CD4-positive, CD25-positive, alpha-beta regulatory T cell (primary cell): ENCODE measurements around the gene MAGEA4. TPM values are rescaled to one million over a fixed set of nuclear protein-coding genes. Genes with fewer than 3 reads are reported as not detected.

Experiments used
- ATAC-seq, 2 donors: fragments of 150-1000 bp; cut with Tn5 transposase; one replicate each; pipeline ENCODE4 v1.10.0; 2021; ENCODE audit warnings: low read depth in 2 of 2, moderate number of reproducible peaks in 2 of 2, moderate library complexity in 1 of 2
- DNase-seq, 3 donors: peaks; one replicate each; pipeline versions ENCODE4 v3.0.0 to v3.0.0-alpha.2; 2012 to 2022; ENCODE audit warnings: mixed read lengths in 1 of 3
- H3K27ac ChIP-seq: one replicate; pipeline ENCODE4 v1.7.0; 2013; ENCODE audit warnings: mild to moderate bottlenecking, low read length; ENCODE audit not compliant: insufficient read depth, poor library complexity, severe bottlenecking
- H3K27me3 ChIP-seq: one replicate; pipeline ENCODE4 v1.7.0; 2013; ENCODE audit warnings: low read length; ENCODE audit not compliant: control insufficient read depth, insufficient read depth
- H3K36me3 ChIP-seq: one replicate; pipeline ENCODE4 v1.7.0; 2013; ENCODE audit warnings: mild to moderate bottlenecking, low read length, moderate library complexity; ENCODE audit not compliant: control insufficient read depth, insufficient read depth
- H3K4me1 ChIP-seq: 2 replicates; pipeline ENCODE4 v1.7.0; 2013; ENCODE audit warnings: mild to moderate bottlenecking, low read length; ENCODE audit not compliant: insufficient read depth, control insufficient read depth, poor library complexity, severe bottlenecking
- H3K4me3 ChIP-seq: one replicate; pipeline ENCODE4 v1.7.0; 2013; ENCODE audit warnings: low read depth, mild to moderate bottlenecking, low read length, moderate library complexity
- H3K9me3 ChIP-seq, 2 experiments: 1 replicate in 1 of 2; 2 replicates in 1 of 2; pipeline ENCODE4 v1.7.0; 2013; ENCODE audit warnings: low read length in 2 of 2, mild to moderate bottlenecking in 1 of 2, moderate library complexity in 1 of 2; ENCODE audit not compliant: control insufficient read depth in 2 of 2
- H3K27ac Mint-ChIP-seq, 3 donors: one replicate each; pipeline ENCODE4 v1.8.0; 2020 to 2022; ENCODE audit warnings: mild to moderate bottlenecking in 3 of 3, mixed read lengths in 3 of 3, moderate library complexity in 2 of 3
- H3K27me3 Mint-ChIP-seq: one replicate; pipeline ENCODE4 v1.8.0; 2022; ENCODE audit warnings: mild to moderate bottlenecking, mixed read lengths
- H3K36me3 Mint-ChIP-seq: one replicate; pipeline ENCODE4 v1.8.0; 2020; ENCODE audit warnings: mixed read lengths
- H3K4me1 Mint-ChIP-seq, 4 donors: one replicate each; pipeline ENCODE4 v1.8.0; 2020 to 2022; ENCODE audit warnings: mixed read lengths in 4 of 4, mild to moderate bottlenecking in 1 of 4
- H3K4me3 Mint-ChIP-seq, 4 donors: one replicate each; pipeline ENCODE4 v1.8.0; 2020 to 2022; ENCODE audit warnings: mild to moderate bottlenecking in 4 of 4, mixed read lengths in 4 of 4, moderate library complexity in 3 of 4
- H3K9me3 Mint-ChIP-seq, 7 donors: one replicate each; pipeline ENCODE4 v1.8.0; 2020 to 2022; ENCODE audit warnings: mixed read lengths in 7 of 7, mild to moderate bottlenecking in 3 of 7, moderate library complexity in 2 of 7
- polyA plus RNA-seq, 4 donors: library from polyadenylated mRNA; unstranded; fragments of 300-500 nt; fragmentation: Illumina TruSeq; gene quantifications; one replicate each; pipeline ENCODE4 v1.2.3, GENCODE V29; 2021
- total RNA-seq: library from RNA; stranded (reverse); gene quantifications from one replicate; pipeline ENCODE4 v1.2.3, GENCODE V29; 2022

MAGEA4 gene
- total RNA-seq (not detected), polyA plus RNA-seq (not detected)

GRCh38 chrX:151912780-151913179 lies at the start of gene MAGEA4:
TSS of gene MAGEA4 (plus strand) at chrX:151912889. CDS start at chrX:151923665, 10,776 bp downstream.
- Histone ChIP-seq H3K4me3 (no peak within 1 kb of the TSS), H3K27ac (no peak within 1 kb of the TSS), H3K27me3 (no peaks in the 10 kb centered on the region), H3K4me1 (no peaks in the 10 kb centered on the region), H3K36me3 (no peaks in the 10 kb centered on the region), H3K9me3 (no peaks in the 10 kb centered on the region)
- Mint-ChIP-seq H3K4me1 (no peaks in the 10 kb centered on the region), H3K36me3 (no peaks in the 10 kb centered on the region), H3K27ac (no peak within 1 kb of the TSS), H3K27me3 (no peaks in the 10 kb centered on the region), H3K4me3 (no peak within 1 kb of the TSS), H3K9me3 (peaks cover 0 to 3% (median 0%) of the 10 kb centered on the region in 7 donors)
- DNase-seq = no peak
- no peak for ATAC-seq

GRCh38 chrX:151870602-151871001 lies 42.1 kb upstream of the MAGEA4 start:
- Mint-ChIP-seq H3K27me3 (no peaks in the 10 kb centered on the region), H3K27ac (no peak overlapping the region), H3K9me3 (peaks cover 0 to 7% (median 0%) of the 10 kb centered on the region in 7 donors), H3K4me1 (no peaks in the 10 kb centered on the region), H3K4me3 (no peak overlapping the region), H3K36me3 (no peaks in the 10 kb centered on the region)
- Histone ChIP-seq H3K4me1 (no peaks in the 10 kb centered on the region), H3K36me3 (no peaks in the 10 kb centered on the region), H3K9me3 (no peaks in the 10 kb centered on the region), H3K27me3 (no peaks in the 10 kb centered on the region), H3K4me3 (no peak overlapping the region), H3K27ac (no peak overlapping the region)
- ATAC-seq = no peak
- no peak for DNase-seq

GRCh38 chrX:151871244-151871643 lies 41.4 kb upstream of the MAGEA4 start:
- DNase-seq (no peak), ATAC-seq (no peak)
- Histone ChIP-seq H3K27ac (no peak overlapping the region), H3K4me1 (no peaks in the 10 kb centered on the region), H3K36me3 (no peaks in the 10 kb centered on the region), H3K9me3 (no peaks in the 10 kb centered on the region), H3K27me3 (no peaks in the 10 kb centered on the region), H3K4me3 (no peak overlapping the region)
- Mint-ChIP-seq H3K4me1 (no peaks in the 10 kb centered on the region), H3K36me3 (no peaks in the 10 kb centered on the region), H3K4me3 (no peak overlapping the region), H3K27ac (no peak overlapping the region), H3K27me3 (no peaks in the 10 kb centered on the region), H3K9me3 (peaks cover 0 to 7% (median 0%) of the 10 kb centered on the region in 7 donors)

- H3K27me3 ChIP-seq = no peaks in the 10 kb centered on the region
- Mint-ChIP-seq H3K27ac (no peak overlapping the region), H3K27me3 (no peaks in the 10 kb centered on the region), H3K4me3 (no peak overlapping the region), H3K4me1 (no peaks in the 10 kb centered on the region), H3K36me3 (no peaks in the 10 kb centered on the region), H3K9me3 (peaks cover 0 to 9% (median 0%) of the 10 kb centered on the region in 7 donors)
- ATAC-seq (no peak), DNase-seq (no peak)
- no peaks in the 10 kb centered on the region for H3K4me1 ChIP-seq
- no peaks in the 10 kb centered on the region for H3K36me3 ChIP-seq
- H3K9me3 ChIP-seq = no peaks in the 10 kb centered on the region
- H3K27ac ChIP-seq = no peak overlapping the region
- no peak overlapping the region for H3K4me3 ChIP-seq
Measured at GRCh38 chrX:151873096-151873495, 39.6 kb upstream of the MAGEA4 start.

GRCh38 chrX:151875270-151876026 lies 37.2 kb upstream of the MAGEA4 start:
- Mint-ChIP-seq H3K4me1 (no peaks in the 10 kb centered on the region), H3K4me3 (no peak overlapping the region), H3K36me3 (no peaks in the 10 kb centered on the region), H3K9me3 (peaks cover 0 to 10% (median 0%) of the 10 kb centered on the region in 7 donors), H3K27me3 (no peaks in the 10 kb centered on the region), H3K27ac (no peak overlapping the region)
- no peaks in the 10 kb centered on the region for H3K27me3 ChIP-seq
- H3K4me3 ChIP-seq = no peak overlapping the region
- no peak overlapping the region for H3K27ac ChIP-seq
- ATAC-seq = no peak
- no peaks in the 10 kb centered on the region for H3K9me3 ChIP-seq
- H3K4me1 ChIP-seq = no peaks in the 10 kb centered on the region
- no peaks in the 10 kb centered on the region for H3K36me3 ChIP-seq
- no peak for DNase-seq

- no peak for ATAC-seq
- no peak overlapping the region for H3K4me3 ChIP-seq
- no peak overlapping the region for H3K27ac Mint-ChIP-seq
Measured at GRCh38 chrX:151878574-151878973, 34.1 kb upstream of the MAGEA4 start.

GRCh38 chrX:151879856-151880255 lies 32.8 kb upstream of the MAGEA4 start:
- Mint-ChIP-seq H3K27me3 (no peaks in the 10 kb centered on the region), H3K4me3 (no peak overlapping the region), H3K27ac (no peak overlapping the region), H3K4me1 (no peaks in the 10 kb centered on the region), H3K36me3 (no peaks in the 10 kb centered on the region), H3K9me3 (peaks cover 0 to 7% (median 0%) of the 10 kb centered on the region in 7 donors)
- DNase-seq (no peak), ATAC-seq (no peak)
- no peaks in the 10 kb centered on the region for H3K4me1 ChIP-seq
- no peaks in the 10 kb centered on the region for H3K27me3 ChIP-seq
- no peaks in the 10 kb centered on the region for H3K36me3 ChIP-seq
- H3K9me3 ChIP-seq = no peaks in the 10 kb centered on the region
- no peak overlapping the region for H3K27ac ChIP-seq
- H3K4me3 ChIP-seq = no peak overlapping the region

More at GRCh38 chrX:151878574-151878973, 34.1 kb upstream of the MAGEA4 start:
- H3K4me3 Mint-ChIP-seq = no peak overlapping the region
- H3K36me3 Mint-ChIP-seq = no peaks in the 10 kb centered on the region
- Histone ChIP-seq H3K9me3 (no peaks in the 10 kb centered on the region), H3K36me3 (no peaks in the 10 kb centered on the region), H3K27ac (no peak overlapping the region), H3K4me1 (no peaks in the 10 kb centered on the region), H3K27me3 (no peaks in the 10 kb centered on the region)
- no peaks in the 10 kb centered on the region for H3K4me1 Mint-ChIP-seq
- H3K27me3 Mint-ChIP-seq = no peaks in the 10 kb centered on the region
- H3K9me3 Mint-ChIP-seq = peaks cover 0 to 7% (median 0%) of the 10 kb centered on the region in 7 donors
- no peak for DNase-seq

GRCh38 chrX:151880895-151881294 lies 31.8 kb upstream of the MAGEA4 start:
- H3K27me3 ChIP-seq = no peaks in the 10 kb centered on the region
- ATAC-seq (no peak), DNase-seq (no peak)
- H3K27me3 Mint-ChIP-seq = no peaks in the 10 kb centered on the region
- H3K4me1 ChIP-seq = no peaks in the 10 kb centered on the region
- H3K4me3 ChIP-seq = no peak overlapping the region
- no peak overlapping the region for H3K4me3 Mint-ChIP-seq
- no peaks in the 10 kb centered on the region for H3K36me3 ChIP-seq
- peaks cover 0 to 7% (median 0%) of the 10 kb centered on the region in 7 donors for H3K9me3 Mint-ChIP-seq
- no peaks in the 10 kb centered on the region for H3K4me1 Mint-ChIP-seq
- H3K9me3 ChIP-seq = no peaks in the 10 kb centered on the region
- H3K27ac Mint-ChIP-seq = no peak overlapping the region
- no peaks in the 10 kb centered on the region for H3K36me3 Mint-ChIP-seq
- H3K27ac ChIP-seq = no peak overlapping the region
